ENCODE results near the gene ZNF425.

GRCh38 chr7:149100821-149101220, 25.3 kb downstream of the ZNF425 start:
- no peak for TF ChIP-seq CTCF (conservative IDR thresholded peaks at IDR 0.05; ENCODE audit: low read length)
- TF ChIP-seq EZH2phosphoT487 (IDR thresholded peaks at IDR 0.05; ENCODE audit: borderline replicate concordance, low read depth, low read length), result no peak
